GM10266 (cell line): ENCODE measurements around the gene SNX6.

Source experiments
- DNase-seq: peaks from one replicate; pipeline ENCODE4 v3.0.0; 2012; ENCODE audit errors: extremely low spot score
- CTCF ChIP-seq: IDR thresholded peaks from 2 replicates; pipeline ENCODE4 v1.5.1; 2012; ENCODE audit warnings: mild to moderate bottlenecking, low read depth; ENCODE audit not compliant: control insufficient read depth, insufficient read depth; ENCODE audit errors: missing control alignments

SNX6 gene

GRCh38 chr14:34632411-34632978 is 2.5 kb upstream of the SNX6 start:
- TF ChIP-seq CTCF: no peak
- DNase-seq: no peak

- no peak for TF ChIP-seq CTCF
- DNase-seq: peak; percentile 63
These were observed 648 bp downstream of the SNX6 start for GRCh38 chr14:34629344-34629656.

GRCh38 chr14:34628681-34629135 is 1.2 kb downstream of the SNX6 start:
- DNase-seq: no peak
- no peak for TF ChIP-seq CTCF

GRCh38 chr14:34623506-34623905 is 6.4 kb downstream of the SNX6 start:
- TF ChIP-seq CTCF: no peak
- DNase-seq: no peak

GRCh38 chr14:34620839-34621238 is 9.1 kb downstream of the SNX6 start:
- no peak for DNase-seq
- no peak for TF ChIP-seq CTCF

GRCh38 chr14:34620115-34620514 is 9.8 kb downstream of the SNX6 start:
- DNase-seq: no peak
- no peak for TF ChIP-seq CTCF

- TF ChIP-seq CTCF: no peak
- no peak for DNase-seq
These were observed 10.5 kb downstream of the SNX6 start for GRCh38 chr14:34619471-34619870.
